ENCODE data around the gene SULT6B1.
A peak's percentile ranks its signal among the peaks of the same experiment; 100 is the strongest.
"Not testable (repeated sequence)": the region's sequence is repeated elsewhere in the genome, so short reads cannot be mapped to it uniquely, and the experiment has no call there.

The SULT6B1 gene

DNA sequence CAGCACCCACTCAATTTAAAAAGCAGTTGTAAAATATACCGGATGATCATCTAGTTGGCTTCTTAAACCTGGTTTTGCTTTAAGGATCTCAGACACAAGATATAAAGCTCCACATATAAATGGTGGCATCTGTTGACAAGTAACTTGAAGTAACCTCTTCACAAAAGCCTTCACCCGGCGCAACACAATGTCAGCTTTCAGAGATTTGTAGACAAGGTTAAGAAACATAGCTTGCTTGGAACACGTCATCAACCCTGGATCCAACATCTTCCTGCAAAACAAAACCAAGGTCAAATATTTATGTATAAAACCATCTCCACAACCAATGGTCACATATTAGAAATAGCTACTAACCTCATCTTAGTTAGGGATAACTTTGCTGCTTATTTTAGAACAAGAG is 34.7 kb upstream of the SULT6B1 start:
- Histone ChIP-seq H3K9ac (ENCODE audit: insufficient read length) (no peak overlapping the region), H3K4me3 (no peak overlapping the region), H3K36me3 (ENCODE audit: insufficient read depth, low read length) (peaks cover 89% of the 10 kb centered on the region), H3K9me3 (ENCODE audit: low read depth, low read length) (no peaks in the 10 kb centered on the region), H3K27ac (no peak overlapping the region)
- DNase-seq (ENCODE audit: low read depth, low spot score), result no peak
- TF ChIP-seq FOXP2 (optimal IDR thresholded peaks at IDR 0.05; ENCODE audit: control extremely low read depth, extremely low read length, insufficient read depth) (no peak), POLR2AphosphoS5 (IDR thresholded peaks at IDR 0.05; ENCODE audit: borderline replicate concordance, low read depth, low read length) (no peak), EZH2 (IDR thresholded peaks at IDR 0.05) (no peak)

DNA sequence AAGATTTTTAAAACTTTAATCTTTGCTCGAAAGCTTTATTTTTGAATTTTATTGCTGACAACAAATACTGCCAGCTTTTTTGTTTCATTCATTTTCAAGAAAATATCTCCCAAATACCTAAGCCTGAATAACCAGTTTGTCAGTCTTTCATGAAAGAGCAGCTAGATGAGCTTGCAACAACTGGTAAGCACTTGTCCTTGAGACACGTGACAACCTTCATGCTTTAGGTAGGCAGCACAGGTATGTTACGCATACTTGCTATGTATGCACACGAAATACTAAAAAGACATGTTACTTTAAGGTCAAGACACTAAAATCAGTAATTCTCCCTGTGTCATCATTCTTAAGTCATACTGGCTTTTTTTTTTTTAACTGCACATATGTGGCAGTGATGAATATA is 30.6 kb upstream of the SULT6B1 start:
- no peak overlapping the region for H3K27ac ChIP-seq
- no peak overlapping the region for H3K4me3 ChIP-seq
- H3K36me3 ChIP-seq (ENCODE audit: insufficient read depth, low read length), result peaks cover 91% of the 10 kb centered on the region
- no peaks in the 10 kb centered on the region for H3K9me3 ChIP-seq (ENCODE audit: low read depth, low read length)
- DNase-seq (ENCODE audit: low read depth, low spot score), result no peak
- H3K9ac ChIP-seq (ENCODE audit: insufficient read length), result no peak overlapping the region
- TF ChIP-seq EZH2 (IDR thresholded peaks at IDR 0.05), result no peak
- TF ChIP-seq POLR2AphosphoS5 (IDR thresholded peaks at IDR 0.05; ENCODE audit: borderline replicate concordance, low read depth, low read length), result no peak
- TF ChIP-seq FOXP2 (optimal IDR thresholded peaks at IDR 0.05; ENCODE audit: control extremely low read depth, extremely low read length, insufficient read depth), result no peak

DNA sequence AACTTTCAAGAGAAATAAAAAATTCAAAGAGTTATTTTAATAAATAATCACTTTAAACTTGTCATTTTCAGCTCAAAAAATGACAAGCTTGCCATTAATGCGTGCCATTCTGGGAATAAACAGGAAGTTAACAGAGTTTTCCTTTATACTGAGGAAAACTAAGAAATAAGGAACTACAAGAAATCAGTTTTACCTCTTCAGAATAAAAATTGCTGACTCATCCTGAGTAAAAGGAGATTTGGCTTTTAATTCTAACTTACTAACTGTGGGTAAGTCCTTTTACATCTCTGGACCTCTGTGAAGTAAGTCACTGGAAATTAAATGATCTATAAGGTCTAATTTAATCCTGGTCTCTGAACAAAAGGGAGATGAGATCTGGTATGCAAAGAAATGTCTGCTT is 26.8 kb upstream of the SULT6B1 start:
- Histone ChIP-seq H3K4me3 (no peak overlapping the region), H3K9ac (ENCODE audit: insufficient read length) (peak overlapping the region; percentile 43), H3K27ac (peak overlapping the region; percentile 79), H3K9me3 (ENCODE audit: low read depth, low read length) (peaks cover 3% of the 10 kb centered on the region), H3K36me3 (ENCODE audit: insufficient read depth, low read length) (peaks cover 92% of the 10 kb centered on the region)
- TF ChIP-seq POLR2AphosphoS5 (IDR thresholded peaks at IDR 0.05; ENCODE audit: borderline replicate concordance, low read depth, low read length), result no peak
- DNase-seq (ENCODE audit: low read depth, low spot score), result no peak

DNA sequence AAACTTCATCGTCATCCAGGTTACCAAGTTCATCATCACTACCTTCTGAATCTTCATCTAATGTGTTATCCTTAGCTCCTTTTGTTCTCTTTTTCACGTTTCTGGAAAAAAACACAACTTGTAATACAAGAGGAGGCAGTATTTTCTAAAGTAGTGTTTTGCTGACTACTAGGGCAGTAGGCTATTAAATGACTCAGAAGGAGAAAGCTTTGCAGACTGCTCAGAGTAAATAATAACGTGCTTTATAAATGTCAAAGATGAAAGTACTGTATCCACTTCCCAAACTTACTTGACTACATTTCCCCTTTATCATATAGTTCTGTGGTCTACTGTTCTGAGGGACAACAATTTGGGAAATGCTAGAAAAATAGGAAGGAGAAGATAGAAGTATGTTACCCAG is 23.5 kb upstream of the SULT6B1 start:
- Histone ChIP-seq H3K9me3 (ENCODE audit: low read depth, low read length) (peaks cover 24% of the 10 kb centered on the region), H3K27ac (no peak overlapping the region), H3K4me3 (no peak overlapping the region), H3K9ac (ENCODE audit: insufficient read length) (no peak overlapping the region), H3K36me3 (ENCODE audit: insufficient read depth, low read length) (peaks cover 100% of the 10 kb centered on the region)
- no peak for DNase-seq (ENCODE audit: low read depth, low spot score)
- no peak for TF ChIP-seq POLR2AphosphoS5 (IDR thresholded peaks at IDR 0.05; ENCODE audit: borderline replicate concordance, low read depth, low read length)
- no peak for TF ChIP-seq EZH2 (IDR thresholded peaks at IDR 0.05)
- TF ChIP-seq FOXP2 (optimal IDR thresholded peaks at IDR 0.05; ENCODE audit: control extremely low read depth, extremely low read length, insufficient read depth), result no peak

DNA sequence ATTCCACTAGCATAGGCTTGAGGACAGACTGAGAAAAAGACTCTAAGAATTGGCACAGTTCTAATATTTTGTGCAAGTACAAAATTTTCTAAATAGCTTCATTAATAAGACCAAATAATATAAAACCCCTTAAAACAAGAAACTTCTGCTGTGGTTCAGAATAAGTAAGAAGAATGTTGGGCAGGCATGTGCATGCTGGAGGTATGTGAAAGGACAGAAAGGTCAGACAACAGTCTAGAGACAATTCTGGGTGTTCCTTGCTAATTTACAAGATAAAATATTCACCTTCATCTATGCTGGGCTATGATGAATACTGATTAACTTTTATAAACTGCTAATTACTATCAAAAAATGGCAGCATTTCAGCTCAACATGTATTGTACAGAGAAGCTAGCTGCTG is 22.7 kb upstream of the SULT6B1 start:
- H3K36me3 ChIP-seq (ENCODE audit: insufficient read depth, low read length), result peaks cover 100% of the 10 kb centered on the region
- H3K9ac ChIP-seq (ENCODE audit: insufficient read length), result no peak overlapping the region
- TF ChIP-seq POLR2AphosphoS5 (IDR thresholded peaks at IDR 0.05; ENCODE audit: borderline replicate concordance, low read depth, low read length) (no peak), EZH2 (IDR thresholded peaks at IDR 0.05) (no peak)
- no peak overlapping the region for H3K4me3 ChIP-seq
- peaks cover 31% of the 10 kb centered on the region for H3K9me3 ChIP-seq (ENCODE audit: low read depth, low read length)
- no peak overlapping the region for H3K27ac ChIP-seq
- DNase-seq (ENCODE audit: low read depth, low spot score), result no peak

DNA sequence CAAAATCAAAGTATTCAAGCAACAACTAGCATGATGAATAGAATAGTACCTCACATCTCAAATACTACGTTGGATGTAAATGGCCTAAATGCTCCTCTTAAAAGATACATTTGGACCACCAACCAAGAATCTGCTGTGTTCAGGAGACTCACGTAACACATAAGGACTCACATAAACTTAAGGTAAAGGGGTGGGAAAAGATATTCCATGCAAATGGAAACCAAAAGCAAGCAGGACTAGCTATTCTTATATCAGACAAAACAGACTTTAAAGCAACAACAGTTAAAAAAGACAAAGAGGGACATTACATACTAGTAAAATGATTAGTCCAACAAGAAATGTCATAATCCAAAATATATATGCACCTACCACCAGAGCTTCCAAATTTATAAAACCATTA is 18.3 kb upstream of the SULT6B1 start:
- not testable (repeated sequence) for H3K4me3 ChIP-seq; H3K9ac ChIP-seq (ENCODE audit: insufficient read length); H3K27ac ChIP-seq; DNase-seq (ENCODE audit: low read depth, low spot score)
- peaks cover 58% of the 10 kb centered on the region for H3K9me3 ChIP-seq (ENCODE audit: low read depth, low read length)
- H3K36me3 ChIP-seq (ENCODE audit: insufficient read depth, low read length), result peaks cover 99% of the 10 kb centered on the region

DNA sequence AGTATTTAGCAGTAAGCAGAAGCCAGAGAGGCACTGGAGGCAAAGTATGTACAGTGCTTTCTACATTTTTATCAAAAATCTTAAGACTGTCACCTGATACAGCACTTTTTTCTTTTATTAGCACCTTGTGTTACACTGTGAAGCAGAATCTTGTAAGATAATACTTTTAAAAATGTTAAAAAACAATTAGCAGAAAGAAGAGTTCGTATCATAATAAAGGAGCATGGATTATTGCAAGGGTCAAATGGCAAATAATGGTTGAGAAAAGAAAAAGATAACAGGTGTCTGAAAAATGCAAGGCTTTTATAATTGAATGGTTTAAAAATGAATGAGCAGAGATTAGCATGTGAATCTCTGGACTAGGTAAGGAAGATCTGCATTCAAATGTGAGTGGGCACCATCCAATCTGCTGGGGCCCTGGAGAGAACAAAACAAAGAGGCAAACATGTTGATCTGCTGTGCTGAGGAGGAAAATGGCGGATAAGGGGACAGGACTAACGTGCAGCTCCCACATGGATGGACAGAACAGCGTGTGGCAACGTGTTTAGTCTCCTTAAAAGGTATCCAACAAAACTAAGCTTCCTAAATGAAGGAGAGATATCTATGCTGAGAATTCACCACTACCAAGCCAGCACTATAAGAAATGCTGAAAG is 17.3 kb upstream of the SULT6B1 start:
- Histone ChIP-seq H3K9me3 (ENCODE audit: low read depth, low read length) (peaks cover 58% of the 10 kb centered on the region), H3K4me3 (no peak overlapping the region), H3K27ac (no peak overlapping the region), H3K36me3 (ENCODE audit: insufficient read depth, low read length) (peaks cover 99% of the 10 kb centered on the region), H3K9ac (ENCODE audit: insufficient read length) (no peak overlapping the region)
- TF ChIP-seq EZH2 (IDR thresholded peaks at IDR 0.05), result no peak
- DNase-seq (ENCODE audit: low read depth, low spot score), result no peak

DNA sequence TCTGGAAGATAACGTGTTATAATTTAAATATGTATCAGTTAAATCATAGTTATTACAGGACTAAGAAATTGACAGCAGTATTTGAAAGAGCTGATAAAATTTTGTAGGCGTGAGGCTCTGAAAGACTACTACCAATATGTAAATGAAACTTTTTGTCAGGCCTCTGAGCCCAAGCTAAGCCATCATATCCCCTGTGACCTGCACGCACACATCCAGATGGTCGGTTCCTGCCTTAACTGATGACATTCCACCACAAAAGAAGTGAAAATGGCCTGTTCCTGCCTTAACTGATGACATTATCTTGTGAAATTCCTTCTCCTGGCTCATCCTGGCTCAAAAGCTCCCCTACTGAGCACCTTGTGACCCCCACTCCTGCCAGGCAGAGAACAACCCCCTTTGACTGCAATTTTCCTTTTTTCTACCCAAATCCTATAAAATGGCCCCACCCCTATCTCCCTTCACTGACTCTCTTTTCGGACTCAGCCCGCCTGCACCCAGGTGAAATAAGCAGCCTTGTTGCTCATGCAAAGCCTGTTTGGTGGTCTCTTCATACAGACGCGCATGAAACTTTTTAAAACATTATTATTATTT is 16.7 kb upstream of the SULT6B1 start:
- not testable (repeated sequence) for H3K4me3 ChIP-seq; H3K9ac ChIP-seq (ENCODE audit: insufficient read length); DNase-seq (ENCODE audit: low read depth, low spot score); H3K27ac ChIP-seq
- Histone ChIP-seq H3K9me3 (ENCODE audit: low read depth, low read length) (peaks cover 54% of the 10 kb centered on the region), H3K36me3 (ENCODE audit: insufficient read depth, low read length) (peaks cover 99% of the 10 kb centered on the region)

DNA sequence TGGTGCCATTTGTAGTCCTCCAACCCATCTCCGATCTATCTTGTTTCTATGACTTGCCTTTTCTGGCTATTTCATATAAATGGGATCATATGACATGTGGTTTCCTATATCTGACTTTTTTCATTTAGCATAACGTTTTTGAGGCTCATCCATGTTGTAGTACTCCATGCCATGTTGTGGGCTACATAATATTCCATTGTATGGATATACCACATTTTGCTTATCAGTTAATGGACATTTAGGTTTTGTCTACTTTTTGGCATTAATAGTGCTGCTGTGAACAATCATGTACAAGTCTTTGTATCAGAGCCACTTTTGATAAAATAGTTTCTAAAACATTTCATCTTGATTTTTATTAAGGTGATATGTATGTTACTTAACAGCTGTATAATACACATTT is 15.2 kb upstream of the SULT6B1 start:
- peaks cover 94% of the 10 kb centered on the region for H3K36me3 ChIP-seq (ENCODE audit: insufficient read depth, low read length)

More for the DNA sequence above, 15.2 kb upstream of the SULT6B1 start:
- no peak for TF ChIP-seq POLR2AphosphoS5 (IDR thresholded peaks at IDR 0.05; ENCODE audit: borderline replicate concordance, low read depth, low read length)
- no peak for TF ChIP-seq FOXP2 (optimal IDR thresholded peaks at IDR 0.05; ENCODE audit: control extremely low read depth, extremely low read length, insufficient read depth)
- TF ChIP-seq EZH2 (IDR thresholded peaks at IDR 0.05), result no peak
- Histone ChIP-seq H3K9ac (ENCODE audit: insufficient read length) (no peak overlapping the region), H3K9me3 (ENCODE audit: low read depth, low read length) (peaks cover 44% of the 10 kb centered on the region), H3K4me3 (peak overlapping the region; percentile 7; the same call in 1 of the 2 replicates), H3K27ac (no peak overlapping the region)
- no peak for DNase-seq (ENCODE audit: low read depth, low spot score)

Measured in SK-N-MC (cell line).